GM19193 (cell line): Measurements from ENCODE around the gene TULP1.

Experiments
- POLR2A ChIP-seq: IDR thresholded peaks from 4 replicates; pipeline ENCODE4 v1.6.1; 2011; ENCODE audit not compliant: insufficient read depth, insufficient read length; ENCODE audit errors: extremely low read depth

TULP1 gene

GRCh38 chr6:35469751-35470662, 42.7 kb downstream of the TULP1 start:
- TF ChIP-seq POLR2A = peak; percentile 38

- TF ChIP-seq POLR2A = no peak
Measured at GRCh38 chr6:35468980-35469750, 43.5 kb downstream of the TULP1 start.

DNA sequence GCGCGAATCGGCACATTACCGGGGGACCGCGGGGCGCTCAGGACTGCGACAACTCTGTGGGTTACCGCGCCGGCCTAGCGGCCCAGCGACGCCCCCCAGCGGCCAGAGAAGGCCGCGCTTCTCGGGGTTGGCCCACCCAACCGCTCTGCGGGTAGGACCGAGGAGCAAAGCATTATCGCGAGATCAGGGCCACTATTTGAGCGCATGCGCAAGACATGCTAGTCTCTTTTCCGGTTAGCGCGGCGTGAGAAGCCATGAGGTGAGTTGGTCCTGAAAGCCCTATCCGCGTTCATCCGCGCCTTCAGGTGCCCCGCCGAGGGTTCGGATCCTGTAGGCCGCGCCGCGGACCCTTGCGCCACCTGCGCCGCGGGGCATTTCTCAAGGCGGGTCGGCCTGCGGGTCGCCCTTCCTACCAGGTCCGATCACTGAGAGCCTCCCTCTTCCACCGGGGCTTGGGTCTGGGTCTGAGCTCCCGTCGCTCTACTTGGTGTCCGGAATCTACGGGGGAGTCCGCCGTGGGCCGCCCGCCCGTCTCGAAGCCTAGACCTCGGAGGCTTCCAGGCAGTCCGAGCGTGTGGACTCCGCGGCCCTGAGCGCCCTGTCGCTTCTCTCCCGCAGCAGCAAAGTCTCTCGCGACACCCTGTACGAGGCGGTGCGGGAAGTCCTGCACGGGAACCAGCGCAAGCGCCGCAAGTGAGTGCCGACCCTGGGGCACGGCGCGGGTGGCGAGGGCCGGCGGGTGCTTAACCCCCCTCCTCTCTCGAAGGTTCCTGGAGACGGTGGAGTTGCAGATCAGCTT, 44.3 kb downstream of the TULP1 start, which contains the start of gene RPL10A:
TSS of gene RPL10A (plus strand) at position 221 of the 799 bp plus-strand sequence. CDS start at position 255, 34 bp downstream.
- TF ChIP-seq POLR2A = peak; percentile 100

DNA sequence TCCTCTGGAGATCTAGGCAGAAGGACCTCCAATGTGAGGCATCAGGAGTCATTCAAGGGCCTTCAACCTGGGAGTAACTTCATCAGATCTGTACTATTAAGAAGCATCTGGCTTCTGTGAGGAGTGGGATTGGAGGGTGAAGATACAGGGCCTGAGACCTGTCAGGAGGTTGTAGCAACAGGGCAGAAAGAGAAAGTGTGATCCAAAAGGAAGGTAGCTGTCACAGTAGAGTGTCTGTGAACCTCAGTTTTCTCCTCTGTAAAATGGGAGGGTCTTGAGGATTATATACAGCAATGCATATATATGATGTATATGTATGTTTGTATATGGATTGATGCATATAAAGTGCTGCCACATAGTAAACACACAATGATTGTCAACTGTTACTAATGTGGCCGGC, 47.0 kb downstream of the TULP1 start:
- TF ChIP-seq POLR2A = no peak

- no peak for TF ChIP-seq POLR2A
Measured at GRCh38 chr6:35463292-35463691, 49.4 kb downstream of the TULP1 start.

GRCh38 chr6:35461270-35461669, 51.4 kb downstream of the TULP1 start:
- no peak for TF ChIP-seq POLR2A

GRCh38 chr6:35457907-35458306, 54.8 kb downstream of the TULP1 start:
- TF ChIP-seq POLR2A = no peak

DNA sequence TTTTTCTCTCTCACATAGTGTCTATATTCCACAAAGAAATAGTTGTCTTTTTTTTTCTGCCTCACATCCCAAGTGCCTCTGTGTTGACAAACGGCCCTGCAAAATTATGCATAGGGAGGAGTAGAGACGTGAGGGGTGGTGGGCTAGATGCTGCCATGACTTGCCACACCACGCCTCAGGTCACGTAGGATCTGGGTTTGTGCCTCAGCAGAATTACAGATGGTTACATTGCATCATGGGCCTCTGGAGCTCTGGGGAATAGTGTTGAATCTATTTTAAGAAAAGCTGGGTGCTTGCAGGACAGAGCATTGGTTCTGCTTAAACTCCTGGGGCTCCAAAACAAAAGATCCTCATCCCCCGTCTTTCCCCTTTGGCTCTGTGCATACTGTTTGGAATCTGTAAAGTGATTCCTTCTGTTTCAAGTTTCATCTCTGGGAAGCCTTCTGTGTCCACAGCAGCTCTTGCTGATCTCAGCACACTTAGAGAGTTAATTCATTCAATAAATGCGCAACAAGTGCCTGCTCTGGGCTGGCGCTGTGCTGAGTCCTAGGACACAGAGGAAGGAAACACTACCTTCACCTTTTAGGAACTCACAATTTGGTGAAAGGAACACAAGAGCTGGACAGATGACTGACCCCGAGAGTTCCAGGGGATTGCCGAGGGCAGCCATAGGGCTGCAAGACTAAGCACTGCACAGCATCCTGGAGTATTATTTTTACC, 58.1 kb downstream of the TULP1 start:
- no peak for TF ChIP-seq POLR2A

DNA sequence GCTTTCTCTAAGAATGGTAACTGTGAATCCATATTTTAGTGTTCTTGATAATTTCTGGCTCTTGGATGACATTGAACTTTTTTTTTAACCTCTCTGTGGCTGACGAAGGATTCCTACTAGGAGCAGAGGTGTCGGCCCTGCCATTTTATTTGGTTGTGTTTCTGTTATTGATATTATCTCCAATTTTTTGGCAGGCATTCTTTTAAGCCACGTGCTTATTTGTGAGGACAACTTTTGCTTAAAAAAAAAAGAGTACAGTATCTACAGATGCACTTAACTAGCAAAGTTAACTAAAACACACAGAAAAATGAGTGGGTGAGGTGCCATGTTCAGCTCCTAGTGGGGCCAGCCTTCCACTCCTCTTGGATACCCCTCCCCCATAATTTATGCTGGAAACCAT, 59.5 kb downstream of the TULP1 start:
- TF ChIP-seq POLR2A = no peak

DNA sequence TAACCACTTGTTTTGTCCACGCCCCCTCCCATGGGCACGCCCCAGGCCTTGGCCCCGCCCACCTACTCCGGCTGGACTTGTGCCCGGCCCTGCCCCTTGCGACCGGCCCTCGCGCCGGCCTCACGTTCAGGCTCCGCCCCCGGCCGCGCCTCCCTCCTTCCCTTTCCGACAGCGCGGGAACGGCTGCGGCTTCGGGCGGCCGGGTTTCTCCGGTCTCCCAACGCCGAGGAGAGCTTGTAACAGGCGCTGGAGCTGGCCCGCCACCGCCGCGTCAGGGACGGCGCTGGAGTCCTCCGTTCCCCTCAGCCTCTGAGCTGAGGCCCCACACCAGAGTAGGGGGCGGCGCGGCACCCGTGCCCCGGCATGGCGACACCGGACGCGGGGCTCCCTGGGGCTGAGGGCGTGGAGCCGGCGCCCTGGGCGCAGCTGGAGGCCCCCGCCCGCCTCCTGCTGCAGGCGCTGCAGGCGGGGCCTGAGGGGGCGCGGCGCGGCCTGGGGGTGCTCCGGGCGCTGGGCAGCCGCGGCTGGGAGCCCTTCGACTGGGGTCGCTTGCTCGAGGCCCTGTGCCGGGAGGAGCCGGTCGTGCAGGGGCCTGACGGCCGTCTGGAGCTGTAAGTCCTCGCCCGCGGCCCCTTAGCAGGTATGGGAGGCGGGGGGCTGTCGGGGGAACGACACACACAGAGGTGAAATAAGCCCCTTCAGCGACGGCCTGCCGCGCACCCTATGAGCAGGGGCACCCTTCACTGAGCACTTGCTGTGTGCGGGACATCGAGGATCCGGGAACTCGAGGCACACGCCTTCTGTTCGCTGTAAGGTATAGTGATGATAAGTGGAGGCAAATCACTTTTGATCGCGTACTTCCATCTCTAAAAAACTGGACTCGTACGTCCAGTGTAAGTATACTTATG, 60.3 kb downstream of the TULP1 start, which contains the start of gene FANCE:
TSS of gene FANCE (plus strand) at position 156 of the 908 bp plus-strand sequence. CDS start at position 364, 208 bp downstream.
- peak; percentile 65 for TF ChIP-seq POLR2A

GRCh38 chr6:35451354-35452182, 61.1 kb downstream of the TULP1 start:
- TF ChIP-seq POLR2A = no peak

- TF ChIP-seq POLR2A = no peak
Measured at GRCh38 chr6:35449287-35449881, 63.3 kb downstream of the TULP1 start.
